ENCODE results near the gene DMAC2. TPM values are rescaled to one million over a fixed set of nuclear protein-coding genes. Genes with fewer than 3 reads are reported as not detected.
"Not testable (repeated sequence)": the region's sequence is repeated elsewhere in the genome, so short reads cannot be mapped to it uniquely, and the experiment has no call there.

DMAC2 gene
- total RNA-seq, 4 donors from 2014 or later = 41.3 to 62.0 (median 48.3) TPM

DNA sequence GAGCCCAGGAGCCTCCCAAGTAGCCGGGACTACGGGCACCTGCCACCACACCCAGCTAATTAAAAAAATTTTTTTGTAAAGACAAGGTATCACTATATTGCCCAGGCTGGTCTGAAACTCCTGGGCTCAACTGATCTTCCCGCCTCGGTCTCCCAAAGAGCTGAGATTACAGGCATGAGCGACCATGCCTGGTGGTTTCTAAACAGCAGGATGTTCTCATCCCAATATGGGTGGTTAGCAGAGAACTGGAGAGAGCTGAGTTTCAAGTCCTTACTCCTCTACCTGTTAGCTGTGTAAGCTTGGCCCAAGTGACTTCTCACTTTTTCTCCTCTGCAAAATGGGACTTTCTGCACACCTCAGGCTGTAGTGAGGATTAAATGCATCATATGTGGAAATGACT is 55.4 kb downstream of the DMAC2 start:
- Histone ChIP-seq H3K9me3 (no peaks in the 10 kb centered on the region), H3K4me1 (no peaks in the 10 kb centered on the region), H3K27me3 (no peaks in the 10 kb centered on the region), H3K4me3 (no peak overlapping the region), H3K27ac (no peak overlapping the region), H3K36me3 (peaks cover 0 to 8% (median 0%) of the 10 kb centered on the region in 3 donors)
- no peak for DNase-seq
- TF ChIP-seq, protein P1, sequence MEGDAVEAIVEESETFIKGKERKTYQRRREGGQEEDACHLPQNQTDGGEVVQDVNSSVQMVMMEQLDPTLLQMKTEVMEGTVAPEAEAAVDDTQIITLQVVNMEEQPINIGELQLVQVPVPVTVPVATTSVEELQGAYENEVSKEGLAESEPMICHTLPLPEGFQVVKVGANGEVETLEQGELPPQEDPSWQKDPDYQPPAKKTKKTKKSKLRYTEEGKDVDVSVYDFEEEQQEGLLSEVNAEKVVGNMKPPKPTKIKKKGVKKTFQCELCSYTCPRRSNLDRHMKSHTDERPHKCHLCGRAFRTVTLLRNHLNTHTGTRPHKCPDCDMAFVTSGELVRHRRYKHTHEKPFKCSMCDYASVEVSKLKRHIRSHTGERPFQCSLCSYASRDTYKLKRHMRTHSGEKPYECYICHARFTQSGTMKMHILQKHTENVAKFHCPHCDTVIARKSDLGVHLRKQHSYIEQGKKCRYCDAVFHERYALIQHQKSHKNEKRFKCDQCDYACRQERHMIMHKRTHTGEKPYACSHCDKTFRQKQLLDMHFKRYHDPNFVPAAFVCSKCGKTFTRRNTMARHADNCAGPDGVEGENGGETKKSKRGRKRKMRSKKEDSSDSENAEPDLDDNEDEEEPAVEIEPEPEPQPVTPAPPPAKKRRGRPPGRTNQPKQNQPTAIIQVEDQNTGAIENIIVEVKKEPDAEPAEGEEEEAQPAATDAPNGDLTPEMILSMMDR (IDR thresholded peaks at IDR 0.05) = no peak
- TF ChIP-seq POLR2A (IDR thresholded peaks at IDR 0.05) = no peak

DNA sequence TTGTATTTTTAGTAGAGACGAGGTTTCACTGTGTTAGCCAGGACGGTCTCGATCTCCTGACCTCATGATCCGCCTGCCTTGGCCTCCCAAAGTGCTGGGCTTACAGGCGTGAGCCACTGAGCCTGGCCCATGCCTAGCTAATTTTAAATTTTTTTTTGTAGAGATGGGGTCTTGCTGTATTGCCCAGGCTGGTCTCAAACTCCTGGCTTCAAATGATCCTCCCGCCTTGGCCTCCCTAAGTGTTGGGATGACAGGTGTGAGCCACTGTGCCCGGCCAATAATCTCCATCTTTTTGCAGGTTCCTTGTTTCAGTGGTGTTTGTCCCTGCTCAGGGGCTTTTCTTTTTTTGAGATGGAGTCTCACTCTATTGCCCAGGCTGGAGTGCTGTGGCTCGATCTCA is 58.2 kb downstream of the DMAC2 start:
- H3K9me3 ChIP-seq, DNase-seq, H3K36me3 ChIP-seq: not testable (repeated sequence)

More for the DNA sequence above, 58.2 kb downstream of the DMAC2 start:
- H3K27ac ChIP-seq, H3K27me3 ChIP-seq, H3K4me3 ChIP-seq, H3K4me1 ChIP-seq: not testable (repeated sequence)

Small RNAs within 50 kb of the gene (small RNA-seq; reads per million reads assigned to genes)
- 0 reads per million in 2 donors for gene RF00017

Other genes starting within 250 kb of the DMAC2 start
- gene CYP2S1, start 246.7 kb downstream of the DMAC2 start, total RNA-seq = 100 to 1,000 TPM in 1 of 4 donors, 10 to 100 TPM in 2, 1 to 10 TPM in 1; 4.1 to 147 (median 67.1) TPM
- gene AXL, start 220.7 kb downstream of the DMAC2 start, total RNA-seq = 10 to 100 TPM in 3 of 4 donors, 1 to 10 TPM in 1; 7.2 to 46.2 (median 24.2) TPM
- gene HNRNPUL1, start 175.5 kb downstream of the DMAC2 start, total RNA-seq = 100 to 1,000 TPM; 123 to 244 (median 167) TPM
- 10 to 100 TPM; 17.9 to 33.0 (median 29.6) TPM for gene CCDC97, start 129.7 kb downstream of the DMAC2 start, total RNA-seq
- gene TGFB1, start 86.0 kb downstream of the DMAC2 start, total RNA-seq = 10 to 100 TPM in 3 of 4 donors, 1 to 10 TPM in 1; 6.8 to 80.9 (median 22.9) TPM
- gene B9D2, start 75.8 kb downstream of the DMAC2 start, total RNA-seq = 1 to 10 TPM in 3 of 4 donors, not detected in 1; 3.6 to 6.8 (median 3.8) TPM
- gene TMEM91, start 63.4 kb downstream of the DMAC2 start, total RNA-seq = 10 to 100 TPM in 2 of 4 donors, 1 to 10 TPM in 2; 8.3 to 19.6 (median 11.0) TPM
- gene EXOSC5, start 42.6 kb downstream of the DMAC2 start, total RNA-seq = 10 to 100 TPM in 2 of 4 donors, 1 to 10 TPM in 2; 5.4 to 12.4 (median 10.0) TPM
- 10 to 100 TPM; 23.9 to 41.7 (median 30.7) TPM for gene BCKDHA, start 42.1 kb downstream of the DMAC2 start, total RNA-seq
- gene B3GNT8, start 12.5 kb downstream of the DMAC2 start, total RNA-seq = 10 to 100 TPM; 15.7 to 98.4 (median 62.8) TPM
- 10 to 100 TPM; 17.3 to 49.0 (median 22.3) TPM for gene ERICH4, start 3.2 kb upstream of the DMAC2 start, total RNA-seq
- gene CEACAM21, start 136.3 kb upstream of the DMAC2 start, total RNA-seq = 1 to 10 TPM in 3 of 4 donors, not detected in 1; 1.7 to 9.9 (median 2.5) TPM
- gene CEACAM4, start 187.2 kb upstream of the DMAC2 start, total RNA-seq = not detected
- not detected for gene CEACAM7, start 248.4 kb upstream of the DMAC2 start, total RNA-seq